ENCODE measurements around the gene FHIP1B.

The FHIP1B gene

DNA sequence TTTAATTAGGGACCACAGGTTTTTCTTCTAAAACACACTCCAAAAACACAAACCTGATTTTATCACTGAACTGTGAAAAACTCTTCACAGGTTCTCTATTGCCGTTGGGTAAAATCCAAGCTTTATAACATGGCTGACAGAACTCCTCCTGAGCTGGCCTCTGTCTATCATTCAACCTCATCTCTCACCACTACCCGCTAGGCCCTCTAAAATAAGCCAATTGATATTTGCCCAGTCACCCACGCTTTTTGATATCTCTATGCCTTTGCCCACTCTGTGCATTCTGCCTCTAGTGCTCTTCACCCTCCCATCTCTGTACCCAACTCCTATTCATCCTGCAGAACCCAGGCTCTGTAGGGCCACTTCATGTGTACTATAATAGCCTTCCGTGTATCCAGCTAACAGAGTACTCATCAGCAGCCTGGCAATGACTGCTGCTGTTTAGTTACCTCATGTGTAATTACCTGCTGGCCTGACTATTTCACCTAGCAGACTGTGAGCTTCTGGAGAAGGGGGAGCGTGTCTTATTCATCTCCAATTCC, 3.4 kb upstream of the FHIP1B start:
- DNase-seq: no peak

DNA sequence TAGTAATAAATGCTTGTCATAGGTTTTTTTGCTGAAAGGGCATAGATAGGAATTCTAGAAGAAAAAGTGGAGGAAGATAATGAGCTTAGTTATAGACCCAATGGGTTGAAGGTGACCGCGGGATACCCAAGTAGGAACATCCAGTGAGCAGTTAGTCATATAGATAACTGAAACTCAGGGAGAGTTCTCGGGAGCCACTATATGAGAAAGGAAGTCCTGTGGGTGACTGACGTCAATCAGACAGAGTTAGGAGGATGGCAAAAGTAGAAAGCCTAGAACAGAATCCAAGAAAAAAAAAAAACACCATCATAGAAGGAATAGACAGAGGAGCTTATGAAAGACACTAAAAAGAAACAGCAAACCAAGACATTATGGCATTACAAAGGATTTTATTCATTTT, 2.8 kb upstream of the FHIP1B start:
- DNase-seq: no peak

DNA sequence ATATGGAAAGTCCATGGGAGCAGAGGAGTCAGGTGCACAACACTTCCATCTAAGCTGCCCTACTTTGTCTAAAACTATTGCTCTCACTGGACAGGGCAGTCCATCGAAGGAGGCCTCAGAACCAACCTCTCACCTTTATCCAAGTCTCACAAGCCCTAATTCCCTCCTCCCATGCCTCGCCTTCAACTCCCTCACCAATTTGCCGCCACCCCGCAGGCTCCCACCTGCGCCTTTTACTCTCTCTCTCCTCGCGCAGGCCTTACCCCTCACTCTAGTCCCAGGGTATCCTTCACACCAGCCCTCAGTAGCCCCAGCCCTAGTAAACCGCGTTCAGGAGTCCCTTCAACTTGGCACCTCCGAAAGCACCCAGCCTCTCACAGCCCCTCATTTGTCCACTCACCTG, 451 bp downstream of the FHIP1B start:
- DNase-seq: no peak

DNA sequence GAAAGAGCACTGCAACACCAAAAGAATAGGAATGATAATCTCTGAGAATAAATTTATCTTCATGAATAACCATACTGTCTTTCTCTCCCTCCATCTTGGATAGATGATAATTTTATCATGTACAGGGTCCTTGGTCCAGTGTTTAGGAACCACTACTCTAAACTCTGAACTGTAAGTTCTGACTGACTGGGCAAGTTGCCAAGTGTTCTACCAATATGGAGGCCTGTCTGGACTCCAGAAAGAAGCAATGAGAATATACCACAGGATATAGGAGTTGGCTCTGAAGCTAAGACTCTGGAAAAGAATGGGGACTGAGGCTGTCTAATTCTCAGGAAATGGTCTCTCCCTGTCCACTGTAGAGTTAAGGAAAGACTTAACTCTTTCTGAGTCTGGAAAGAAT, 1.5 kb downstream of the FHIP1B start:
- DNase-seq: no peak

DNA sequence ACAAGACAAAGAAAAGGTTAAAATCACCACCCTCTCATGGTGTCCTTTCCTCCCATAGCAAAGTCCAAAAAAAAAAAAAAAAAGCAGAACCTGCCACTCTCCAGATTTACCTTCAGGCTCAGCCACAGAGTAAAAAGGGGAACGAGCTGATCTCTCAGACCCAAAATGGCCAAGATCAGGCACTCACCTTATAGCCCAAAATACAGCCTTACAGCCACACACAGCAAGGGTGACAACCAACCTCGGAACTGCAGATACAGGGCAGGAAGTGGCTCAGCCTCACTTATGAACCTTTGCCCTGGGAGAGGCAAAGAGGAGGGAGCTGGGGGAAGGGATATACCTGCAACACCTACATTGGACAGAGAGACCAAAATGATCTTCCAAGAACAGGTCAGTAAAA, 4.5 kb downstream of the FHIP1B start:
- DNase-seq: peak; percentile 51

DNA sequence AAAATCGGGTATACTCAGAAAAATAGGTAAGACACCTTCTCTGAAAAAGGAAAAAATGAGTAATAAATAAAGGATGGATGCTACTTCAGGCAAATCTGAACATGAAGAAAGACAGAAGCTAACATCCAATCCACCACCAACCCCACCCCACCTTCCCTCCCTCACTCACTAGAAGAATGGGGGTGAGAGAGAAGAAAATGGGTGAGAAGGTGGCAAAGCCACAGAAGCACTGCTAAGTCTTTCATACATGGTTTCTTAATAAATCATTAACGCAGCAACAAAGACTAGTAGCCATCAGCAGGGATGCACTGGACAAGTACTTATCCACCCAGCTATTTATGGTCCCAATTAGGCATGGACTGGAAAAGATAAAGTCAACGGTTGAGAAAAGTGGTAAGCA, 5.9 kb downstream of the FHIP1B start:
- peak; percentile 8 for DNase-seq

DNA sequence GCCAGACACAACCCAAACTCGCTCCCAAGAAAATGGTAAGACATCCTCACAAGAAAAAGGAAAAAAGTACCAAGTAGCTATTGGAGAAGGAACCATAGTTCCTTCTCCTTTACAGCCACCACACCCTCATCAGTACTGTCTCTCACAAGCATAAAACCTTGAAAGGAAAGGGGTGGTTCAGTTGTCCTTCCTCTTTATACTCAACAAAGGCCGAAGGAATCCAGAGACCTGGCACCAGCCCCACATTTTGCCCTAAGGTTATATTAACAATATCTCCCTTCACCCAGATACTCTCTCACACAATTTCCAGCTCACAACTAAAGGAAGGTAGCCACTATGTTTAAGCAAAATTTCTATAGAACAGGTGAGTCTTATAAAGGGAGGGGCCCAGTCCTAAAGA, 8.5 kb downstream of the FHIP1B start:
- no peak for DNase-seq

DNA sequence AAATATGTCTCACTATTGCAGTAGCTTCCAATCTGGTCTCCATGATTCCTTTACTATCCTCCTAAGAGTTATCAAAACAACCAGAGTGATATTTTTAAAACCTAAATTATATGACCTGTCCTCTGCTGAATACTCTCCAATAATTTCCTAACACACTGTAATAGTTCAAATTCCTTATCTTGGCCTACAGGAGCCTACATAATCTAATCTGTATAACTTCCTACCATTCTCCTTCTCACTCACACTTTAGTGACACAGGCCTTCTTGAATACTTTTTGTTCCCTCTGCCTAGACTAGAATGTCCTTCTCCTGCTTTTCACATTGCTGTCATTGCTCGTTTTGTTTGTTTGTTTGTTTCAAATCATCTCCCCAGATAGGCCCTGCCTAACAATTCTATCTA, 9.4 kb downstream of the FHIP1B start:
- no peak for DNase-seq

DNA sequence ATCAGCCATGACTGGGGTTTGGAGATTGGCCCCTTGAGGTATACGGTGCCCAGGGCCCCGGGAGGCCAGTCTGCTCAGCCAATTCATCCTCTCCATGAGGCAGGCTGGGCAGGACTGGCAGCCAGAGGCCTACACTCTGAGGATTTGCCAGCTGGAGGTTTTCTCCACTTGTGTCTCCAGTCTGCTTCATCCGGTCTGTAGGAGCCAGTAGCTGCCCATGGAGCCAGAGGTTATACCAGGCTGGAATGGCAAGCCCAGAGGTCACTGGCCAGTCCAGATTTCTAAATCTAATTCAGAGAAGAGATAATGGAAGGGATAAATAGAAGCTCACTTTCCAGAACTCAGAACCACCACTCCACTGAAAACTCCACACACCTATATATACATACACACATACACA, 10.0 kb downstream of the FHIP1B start:
- DNase-seq: no peak

DNA sequence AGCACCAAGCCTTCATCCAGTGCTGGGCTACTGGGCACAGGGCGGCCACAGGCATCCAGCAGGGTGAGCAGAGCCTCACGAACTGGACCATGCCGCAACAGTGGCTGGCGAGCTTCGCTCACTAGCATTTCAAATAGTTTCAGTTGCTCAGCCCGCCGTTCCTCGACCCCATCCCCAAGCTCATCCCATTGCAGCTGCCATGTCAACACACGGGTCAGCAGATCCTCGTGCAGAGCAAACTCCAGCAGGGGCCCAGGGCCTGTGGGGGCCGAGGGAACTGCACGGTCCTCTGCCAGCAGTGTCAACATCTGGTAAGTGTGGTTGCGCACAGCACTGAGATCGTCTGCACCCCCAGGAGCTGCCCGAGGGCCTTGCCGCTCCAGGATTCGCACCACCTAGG, 10.6 kb downstream of the FHIP1B start:
- no peak for DNase-seq

DNA sequence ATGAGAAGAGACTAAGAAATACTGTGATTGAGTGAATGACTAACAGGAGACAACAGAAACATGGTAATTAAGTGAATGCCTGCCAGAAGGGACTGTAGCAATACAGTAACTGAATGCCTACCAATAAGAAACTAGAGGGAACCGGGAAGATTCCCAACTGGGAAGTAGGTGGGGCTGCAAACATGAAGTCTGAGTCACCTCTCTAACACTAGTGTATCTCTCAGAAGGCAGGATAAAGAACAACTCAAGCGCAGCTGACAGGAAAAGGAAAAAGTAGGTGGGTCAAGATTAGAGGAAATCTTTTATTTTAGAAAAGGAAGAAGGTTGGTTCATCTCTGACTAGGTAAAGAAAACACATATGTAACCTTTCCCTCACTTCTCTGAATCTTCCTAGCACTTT, 15.1 kb downstream of the FHIP1B start:
- DNase-seq: no peak

DNA sequence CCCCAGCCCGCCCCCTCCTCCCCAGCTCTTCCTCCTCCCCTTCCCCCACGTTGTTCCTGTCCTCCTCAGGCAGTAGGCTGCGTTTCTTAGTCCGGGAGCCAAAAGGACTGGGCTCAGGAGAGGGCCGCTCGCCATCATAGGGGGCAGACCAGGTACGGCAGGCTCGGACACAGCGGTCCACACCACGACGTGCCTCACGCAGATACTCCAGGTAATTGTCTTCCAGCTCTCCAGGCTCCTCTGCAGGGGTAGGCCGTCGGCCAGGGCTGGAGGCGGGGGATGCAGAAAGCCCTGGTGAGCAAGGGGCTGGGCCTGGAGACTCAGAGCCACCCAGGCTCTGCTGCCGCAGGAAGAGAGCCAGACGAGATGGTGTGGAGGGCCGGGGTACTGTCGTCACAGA, 16.7 kb downstream of the FHIP1B start:
- no peak for DNase-seq

DNA sequence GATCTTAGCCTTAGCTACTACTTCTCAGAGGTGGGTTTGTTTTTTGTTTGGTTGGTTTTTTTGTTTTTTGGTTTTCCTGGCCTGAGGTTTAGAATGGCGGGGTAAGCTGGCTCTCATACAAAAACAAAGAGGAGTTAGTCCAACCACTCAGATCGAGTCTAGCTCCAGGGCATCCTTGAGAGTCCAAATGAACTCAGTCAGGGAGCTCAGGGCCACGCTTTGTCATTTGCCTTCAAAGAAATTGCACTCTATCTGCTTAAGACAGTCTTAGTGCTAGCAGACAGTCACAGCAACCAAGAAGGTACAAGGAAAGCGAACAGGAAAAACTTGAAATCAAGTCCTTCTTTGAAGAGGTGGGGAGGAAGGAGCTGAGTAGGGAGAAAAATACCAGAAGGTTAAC, 17.9 kb downstream of the FHIP1B start:
- no peak for DNase-seq

DNA sequence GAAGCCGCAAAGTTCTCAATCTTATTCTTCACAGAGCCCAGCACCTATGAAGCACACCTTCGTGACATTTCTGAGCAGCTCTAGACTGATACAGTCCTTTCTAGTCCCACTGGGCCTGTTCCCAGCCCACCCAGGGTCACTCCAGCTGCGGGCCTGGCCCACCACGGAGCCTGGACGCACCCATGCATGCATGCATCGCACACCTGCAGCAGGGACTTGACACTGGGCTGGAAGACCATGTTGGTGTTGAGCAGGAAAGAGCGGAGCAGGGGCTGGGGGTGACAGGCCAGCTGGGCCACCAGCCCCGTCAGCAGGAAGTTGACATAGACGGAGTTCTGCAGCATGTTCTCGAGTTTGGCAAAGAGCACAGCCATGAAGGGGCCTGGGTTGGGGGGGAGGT, 19.9 kb downstream of the FHIP1B start:
- DNase-seq: no peak

DNA sequence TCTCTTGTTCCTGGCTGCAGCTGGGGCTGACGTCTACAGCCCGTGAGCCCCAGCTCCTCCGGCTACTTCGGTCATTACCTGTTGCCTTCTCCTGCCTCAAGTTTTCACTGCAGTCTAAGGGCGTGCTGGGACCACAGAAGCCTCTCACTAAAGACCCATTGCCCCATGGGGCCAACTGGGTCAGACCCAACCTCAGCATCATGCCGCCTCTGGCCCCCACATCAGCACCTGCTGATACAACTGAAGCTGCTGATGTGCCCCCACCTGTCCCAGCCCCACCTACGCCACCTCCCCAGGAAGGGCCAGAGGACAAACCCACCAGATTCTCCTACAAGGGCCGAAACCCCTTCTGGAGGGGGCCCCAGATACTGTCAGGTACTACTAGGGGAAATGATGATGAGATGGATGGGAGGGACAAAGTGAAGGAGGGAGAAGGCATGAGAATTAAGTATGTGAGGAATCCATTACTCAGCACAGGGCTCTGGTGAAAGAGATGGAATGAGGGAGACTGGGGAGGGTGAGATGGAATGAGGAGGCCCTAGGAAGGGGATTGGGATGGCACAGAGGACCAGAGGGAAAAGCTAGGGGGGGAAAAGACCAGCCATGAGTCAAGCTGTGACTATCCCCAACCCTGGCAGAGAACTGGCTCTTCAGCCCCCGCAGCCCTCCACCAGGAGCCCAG, 24.0 kb downstream of the FHIP1B start:
- DNase-seq: no peak

DNA sequence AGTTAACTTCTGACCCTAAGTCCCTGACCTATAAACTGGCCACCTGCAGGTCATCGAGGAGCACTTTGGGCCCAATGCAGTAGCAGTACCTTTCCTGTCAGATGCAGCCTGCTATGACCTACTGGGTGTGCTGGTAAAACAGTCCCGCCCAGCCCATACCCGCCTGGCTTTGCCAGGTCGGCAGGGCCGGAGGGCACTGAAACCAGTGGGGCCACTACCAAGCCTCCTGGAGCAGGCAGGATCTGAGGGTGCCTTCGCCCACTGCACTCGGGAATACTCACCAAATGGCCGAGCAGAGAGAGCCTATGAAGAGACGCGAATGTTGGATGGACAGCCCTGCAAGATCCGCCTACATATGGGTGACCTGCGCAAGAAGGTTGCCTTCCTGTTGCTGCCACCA, 24.6 kb downstream of the FHIP1B start:
- no peak for DNase-seq

DNA sequence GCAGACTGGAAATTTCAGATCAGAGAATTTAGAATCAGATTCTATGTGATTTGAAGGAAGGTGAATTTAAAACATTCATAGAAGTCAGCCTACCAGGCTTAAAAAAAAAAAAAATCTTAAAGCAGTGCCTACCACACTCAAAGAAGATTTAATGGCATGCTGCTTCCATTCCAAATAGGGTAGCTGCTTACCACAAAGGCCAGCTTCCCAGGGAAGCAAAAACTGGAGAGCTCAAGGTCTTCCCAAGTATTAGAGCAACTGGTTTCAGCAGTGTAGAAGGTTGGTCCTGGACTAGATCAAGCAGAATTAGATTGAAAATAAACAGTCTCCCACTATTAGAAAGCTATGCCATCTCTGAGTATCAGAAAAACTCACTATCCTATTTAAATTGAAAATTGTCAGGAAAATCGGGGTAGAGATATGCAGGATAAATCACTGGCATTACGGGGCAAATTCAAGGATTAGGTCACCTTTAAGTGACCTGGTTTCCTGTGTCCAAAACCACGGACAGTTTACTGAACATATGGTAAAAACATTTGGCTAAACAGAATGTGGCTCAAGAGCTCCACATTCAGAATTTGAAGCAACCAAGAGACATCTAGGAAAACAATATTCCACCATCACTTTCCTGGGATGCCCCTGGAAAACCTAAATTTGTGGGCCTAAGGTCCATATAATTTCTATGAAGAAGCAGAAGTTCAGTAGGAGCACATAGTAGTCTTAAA, 27.8 kb downstream of the FHIP1B start:
- no peak for DNase-seq

DNA sequence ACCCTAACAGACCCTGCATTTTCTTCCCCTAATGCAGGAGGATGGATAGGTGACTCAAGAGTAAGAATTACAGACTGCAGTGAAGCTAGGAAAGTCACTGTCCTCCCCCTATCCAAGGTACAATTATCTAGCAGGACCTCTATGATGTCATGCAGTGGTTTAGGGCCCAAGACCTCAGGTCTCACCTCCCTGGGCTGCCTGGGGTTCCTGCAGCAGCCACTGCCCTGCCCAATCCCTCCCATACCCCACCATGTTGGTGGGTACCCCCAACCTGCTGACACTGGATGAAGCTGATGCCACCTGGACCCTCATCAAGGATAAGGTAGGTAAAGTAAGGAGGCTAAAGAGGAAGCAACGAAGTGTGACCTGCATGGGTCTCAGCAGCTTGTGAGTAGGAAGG, 29.1 kb downstream of the FHIP1B start, which contains the start of gene C11orf42:
Gene C11orf42, plus strand, starts transcription at position 192 of the 400 bp plus-strand sequence. Its CDS starts 59 bp downstream, at position 251.
- no peak for DNase-seq

DNA sequence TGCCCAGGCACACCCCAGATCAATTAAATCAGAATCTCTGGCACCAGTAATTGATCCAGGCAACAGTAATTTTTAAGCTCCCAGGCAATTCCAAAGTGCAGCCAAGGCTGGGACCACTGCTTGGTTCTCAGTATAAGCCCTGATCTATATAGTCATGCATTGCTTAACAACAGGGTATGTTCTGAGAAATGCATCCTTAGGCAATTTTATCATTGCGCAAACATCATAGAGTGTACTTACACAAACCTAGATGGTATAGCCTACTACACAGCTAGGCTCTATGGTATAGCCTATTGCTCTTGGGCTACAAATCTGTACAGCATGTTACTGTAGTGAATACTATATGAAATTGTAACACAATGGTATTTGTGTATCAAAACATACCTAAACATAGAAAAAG, 29.7 kb downstream of the FHIP1B start:
- no peak for DNase-seq

DNA sequence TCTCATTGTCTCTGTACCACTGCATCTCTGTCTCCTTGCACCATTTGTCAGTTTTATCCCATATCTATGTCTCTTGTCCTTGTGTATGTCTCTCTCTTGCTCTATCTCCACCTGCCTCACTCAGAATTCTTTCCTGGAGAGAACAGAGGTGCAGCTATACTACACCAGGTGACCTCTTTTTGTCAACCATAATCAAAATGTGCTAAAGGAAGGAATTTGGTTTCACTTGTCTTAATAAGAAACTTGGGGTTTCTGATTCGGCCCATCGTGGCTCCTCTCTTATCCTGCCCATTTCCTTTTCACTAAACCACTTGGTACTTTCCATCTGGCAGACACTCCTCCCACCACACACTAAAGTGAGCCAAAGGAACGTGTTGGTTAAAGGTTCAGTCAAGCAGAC, 31.1 kb downstream of the FHIP1B start:
- no peak for DNase-seq

DNA sequence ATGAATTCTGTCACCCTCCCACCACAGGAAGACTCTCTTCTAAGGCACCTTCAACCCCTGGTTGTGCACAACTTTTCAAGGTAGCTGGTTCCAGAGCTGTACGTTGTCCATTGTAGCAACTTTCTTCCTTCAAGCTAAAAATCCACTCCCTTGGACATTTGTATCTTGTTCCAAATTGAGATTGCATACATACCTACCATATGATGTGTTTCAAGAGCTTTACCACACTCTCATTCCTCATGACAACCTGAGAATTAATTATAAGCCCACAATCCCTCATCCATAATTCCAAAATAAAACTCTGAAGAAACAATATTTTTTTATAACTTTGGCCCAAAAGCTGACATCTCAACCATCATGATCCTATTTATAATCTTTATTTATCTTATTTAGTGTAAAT, 32.4 kb downstream of the FHIP1B start:
- DNase-seq: no peak

DNA sequence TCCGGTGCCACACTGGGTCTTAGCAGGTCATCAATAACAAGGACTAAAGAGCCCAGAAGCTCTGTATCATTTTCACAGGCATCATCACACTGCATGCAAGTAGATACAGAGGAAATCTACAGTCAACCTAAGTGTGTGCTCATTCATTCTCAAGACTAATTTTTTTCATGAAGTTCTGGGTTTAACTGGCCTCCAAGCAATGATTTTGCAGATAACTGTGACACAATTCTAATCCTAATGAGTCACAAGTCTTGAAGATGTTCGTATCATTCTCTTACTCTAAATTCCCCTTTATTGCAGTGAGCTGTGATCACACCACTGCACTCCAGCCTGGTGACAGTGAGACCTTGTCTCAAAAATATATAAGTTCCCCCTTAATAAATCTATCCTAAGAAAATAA, 33.0 kb downstream of the FHIP1B start:
- no peak for DNase-seq

DNA sequence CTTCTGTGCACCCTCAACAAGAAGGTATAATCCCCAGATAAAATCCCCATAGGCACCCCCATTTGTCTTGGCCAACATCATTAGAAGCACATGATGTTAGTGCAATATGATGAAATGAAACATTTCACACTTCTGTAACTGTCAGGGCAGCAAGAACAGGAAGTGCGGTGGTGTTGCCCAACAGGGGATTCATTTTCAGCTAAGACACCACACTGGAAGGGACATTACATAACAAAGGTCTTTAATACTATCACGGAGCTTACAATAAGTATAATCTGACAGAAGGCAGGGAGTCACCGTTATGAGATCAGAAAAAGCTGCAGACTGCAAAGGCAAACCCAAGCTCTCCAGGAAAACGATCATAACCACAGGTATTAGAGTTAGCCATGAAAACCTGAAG, 33.5 kb downstream of the FHIP1B start:
- peak; percentile 37 for DNase-seq

DNA sequence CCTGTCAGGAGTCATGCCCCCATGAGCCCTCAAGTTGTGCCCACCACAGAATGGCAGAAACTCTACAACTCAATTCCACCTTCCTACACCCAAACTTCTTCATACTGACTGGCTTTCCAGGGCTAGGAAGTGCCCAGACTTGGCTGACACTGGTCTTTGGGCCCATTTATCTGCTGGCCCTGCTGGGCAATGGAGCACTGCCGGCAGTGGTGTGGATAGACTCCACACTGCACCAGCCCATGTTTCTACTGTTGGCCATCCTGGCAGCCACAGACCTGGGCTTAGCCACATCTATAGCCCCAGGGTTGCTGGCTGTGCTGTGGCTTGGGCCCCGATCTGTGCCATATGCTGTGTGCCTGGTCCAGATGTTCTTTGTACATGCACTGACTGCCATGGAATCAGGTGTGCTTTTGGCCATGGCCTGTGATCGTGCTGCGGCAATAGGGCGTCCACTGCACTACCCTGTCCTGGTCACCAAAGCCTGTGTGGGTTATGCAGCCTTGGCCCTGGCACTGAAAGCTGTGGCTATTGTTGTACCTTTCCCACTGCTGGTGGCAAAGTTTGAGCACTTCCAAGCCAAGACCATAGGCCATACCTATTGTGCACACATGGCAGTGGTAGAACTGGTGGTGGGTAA, 35.1 kb downstream of the FHIP1B start, which contains the start of gene OR52W1:
Gene OR52W1, plus strand, starts transcription at position 51 of the 637 bp plus-strand sequence. Its CDS starts 0 bp downstream, at position 51.
- DNase-seq: no peak

All from NK-92 treated with Interleukin-12 subunit alpha and Interleukin-12 subunit beta, amount 100 ng/mL, for 24 hours (cell line).